DND-41 (cell line): Measurements from ENCODE around the gene MYADML2.

Experiments used
- ATAC-seq: fragments of 200-7000 bp; cut with Tn5 transposase; 3 replicates; pipeline ENCODE4 v1.9.1; 2021; ENCODE audit warnings: low read depth; ENCODE audit not compliant: insufficient read depth
- DNase-seq: peaks from one replicate; pipeline ENCODE4 v3.0.0-alpha.2; 2020
- H2AFZ ChIP-seq: 2 replicates; pipeline ENCODE4 v1.6.0; 2012; ENCODE audit warnings: low read depth, low read length
- H3K27ac ChIP-seq: 2 replicates; pipeline ENCODE4 v1.5.1; 2012; ENCODE audit warnings: low read length, inconsistent platforms
- H3K27me3 ChIP-seq: fragments of 200-600 bp; sonication (generic); 2 replicates; pipeline ENCODE4 v1.6.0; 2012; ENCODE audit warnings: low read length, mild to moderate bottlenecking, inconsistent platforms; ENCODE audit not compliant: insufficient read depth, poor library complexity
- H3K36me3 ChIP-seq: 2 replicates; pipeline ENCODE4 v1.5.1; 2012; ENCODE audit warnings: low read length, inconsistent platforms; ENCODE audit not compliant: insufficient read depth
- H3K4me1 ChIP-seq: 2 replicates; pipeline ENCODE4 v1.5.1; 2012; ENCODE audit warnings: mild to moderate bottlenecking, low read length; ENCODE audit not compliant: insufficient read depth
- H3K4me2 ChIP-seq: 2 replicates; pipeline ENCODE4 v1.6.0; 2012; ENCODE audit warnings: mild to moderate bottlenecking, moderate library complexity, low read length, inconsistent platforms; ENCODE audit not compliant: insufficient read depth
- H3K4me3 ChIP-seq, 2 experiments: fragments of 200-600 bp in 1 of 2; shearing (Covaris generic) in 1 of 2; 2 replicates each; pipeline ENCODE4 v1.5.1; 2012 to 2016; ENCODE audit warnings: inconsistent platforms in 2 of 2, low read length in 2 of 2, mild to moderate bottlenecking in 2 of 2, low read depth in 1 of 2, moderate library complexity in 1 of 2
- H3K79me2 ChIP-seq: 2 replicates; pipeline ENCODE4 v1.6.0; 2012; ENCODE audit warnings: low read length, inconsistent platforms; ENCODE audit not compliant: insufficient read depth
- H3K9ac ChIP-seq: 2 replicates; pipeline ENCODE4 v1.6.0; 2012; ENCODE audit warnings: low read depth, mild to moderate bottlenecking, inconsistent platforms, low read length, moderate library complexity
- H3K9me3 ChIP-seq: 2 replicates; pipeline ENCODE4 v1.5.1; 2012; ENCODE audit warnings: low read length, moderate library complexity, mild to moderate bottlenecking, inconsistent platforms; ENCODE audit not compliant: insufficient read depth, severe bottlenecking
- H4K20me1 ChIP-seq: 2 replicates; pipeline ENCODE4 v1.6.0; 2012; ENCODE audit warnings: low read length; ENCODE audit not compliant: insufficient read depth
- EZH2 ChIP-seq: IDR thresholded peaks from 3 replicates; pipeline ENCODE4 v1.6.1; 2012; ENCODE audit warnings: borderline replicate concordance, low read depth, mild to moderate bottlenecking, moderate library complexity, low read length, inconsistent platforms; ENCODE audit not compliant: severe bottlenecking
- TF ChIP-seq, protein P1 (sequence below): IDR thresholded peaks from 2 replicates; pipeline ENCODE4 v1.5.1; 2012; ENCODE audit warnings: borderline replicate concordance, low read length, moderate library complexity, mild to moderate bottlenecking; ENCODE audit not compliant: poor library complexity, severe bottlenecking; ENCODE audit errors: extremely low read depth

The MYADML2 gene

GRCh38 chr17:81890447-81891302 is 56.4 kb downstream of the MYADML2 start:
- TF ChIP-seq EZH2 = no peak
- TF ChIP-seq, protein P1, sequence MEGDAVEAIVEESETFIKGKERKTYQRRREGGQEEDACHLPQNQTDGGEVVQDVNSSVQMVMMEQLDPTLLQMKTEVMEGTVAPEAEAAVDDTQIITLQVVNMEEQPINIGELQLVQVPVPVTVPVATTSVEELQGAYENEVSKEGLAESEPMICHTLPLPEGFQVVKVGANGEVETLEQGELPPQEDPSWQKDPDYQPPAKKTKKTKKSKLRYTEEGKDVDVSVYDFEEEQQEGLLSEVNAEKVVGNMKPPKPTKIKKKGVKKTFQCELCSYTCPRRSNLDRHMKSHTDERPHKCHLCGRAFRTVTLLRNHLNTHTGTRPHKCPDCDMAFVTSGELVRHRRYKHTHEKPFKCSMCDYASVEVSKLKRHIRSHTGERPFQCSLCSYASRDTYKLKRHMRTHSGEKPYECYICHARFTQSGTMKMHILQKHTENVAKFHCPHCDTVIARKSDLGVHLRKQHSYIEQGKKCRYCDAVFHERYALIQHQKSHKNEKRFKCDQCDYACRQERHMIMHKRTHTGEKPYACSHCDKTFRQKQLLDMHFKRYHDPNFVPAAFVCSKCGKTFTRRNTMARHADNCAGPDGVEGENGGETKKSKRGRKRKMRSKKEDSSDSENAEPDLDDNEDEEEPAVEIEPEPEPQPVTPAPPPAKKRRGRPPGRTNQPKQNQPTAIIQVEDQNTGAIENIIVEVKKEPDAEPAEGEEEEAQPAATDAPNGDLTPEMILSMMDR = no peak
- Histone ChIP-seq H3K79me2 (peaks cover 91% of the 10 kb centered on the region), H2AFZ (no peak overlapping the region), H4K20me1 (peaks cover 51% of the 10 kb centered on the region), H3K27ac (peak overlapping the region; percentile 93), H3K4me1 (peaks cover 56% of the 10 kb centered on the region), H3K36me3 (peaks cover 73% of the 10 kb centered on the region), H3K4me3 (peak overlapping the region; percentile 86 to 100), H3K9ac (peak overlapping the region; percentile 97), H3K27me3 (no peaks in the 10 kb centered on the region), H3K9me3 (no peaks in the 10 kb centered on the region), H3K4me2 (peak overlapping the region; percentile 94)
- ATAC-seq (no peak), DNase-seq (peak; percentile 52)
